ENCODE results near the gene SORCS2.

- TF ChIP-seq CTCF (conservative IDR thresholded peaks at IDR 0.05; ENCODE audit: low read depth, low read length) (no peak), POLR2A (IDR thresholded peaks at IDR 0.05; ENCODE audit: low read depth, low read length) (no peak), CHD1 (IDR thresholded peaks at IDR 0.05; ENCODE audit: low read depth, low read length) (no peak), MAZ (IDR thresholded peaks at IDR 0.05; ENCODE audit: borderline replicate concordance, low read depth, low read length) (no peak), USF2 (IDR thresholded peaks at IDR 0.05; ENCODE audit: low read depth, low read length) (no peak)
Measured at GRCh38 chr4:7198440-7199128, 6.2 kb downstream of the SORCS2 start.
